ENCODE data around the gene FGF1.

The FGF1 gene

DNA sequence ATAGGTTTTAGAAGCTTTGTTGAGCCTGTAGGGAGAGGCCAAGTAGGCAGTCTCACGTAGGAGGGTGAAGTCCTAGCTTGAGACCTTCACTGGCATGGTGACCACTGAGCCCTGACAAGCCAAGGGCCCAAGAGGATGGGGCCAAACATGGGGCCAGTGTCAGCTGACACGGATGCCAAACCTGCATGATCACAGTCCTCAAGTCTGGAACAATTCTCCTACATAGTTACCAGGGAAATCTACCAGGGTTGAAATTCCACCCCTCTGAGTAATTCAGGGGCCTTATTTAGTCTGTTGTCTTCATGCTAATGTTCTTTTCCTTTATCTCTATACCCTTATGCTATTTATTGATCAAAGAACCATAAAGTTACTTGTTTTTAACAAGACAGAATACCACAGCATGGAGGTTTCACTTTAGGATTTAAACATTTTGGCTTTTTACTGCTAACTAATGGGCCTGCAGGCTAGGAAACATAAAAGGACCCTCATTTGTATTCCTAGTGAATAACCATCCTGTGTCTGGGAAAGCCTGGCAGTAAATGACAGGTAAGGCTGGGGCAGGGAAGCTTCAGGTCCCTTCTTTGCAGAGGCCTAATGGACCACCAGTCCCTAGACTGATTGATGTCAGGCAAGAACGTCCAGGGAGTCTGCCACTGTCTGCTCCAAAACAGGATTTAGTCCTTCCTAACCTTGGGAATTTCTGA is 140.8 kb downstream of the FGF1 start:
- DNase-seq (ENCODE audit: insufficient read length, low spot score) (no peak), FAIRE-seq (no peak)
- TF ChIP-seq, protein P1, sequence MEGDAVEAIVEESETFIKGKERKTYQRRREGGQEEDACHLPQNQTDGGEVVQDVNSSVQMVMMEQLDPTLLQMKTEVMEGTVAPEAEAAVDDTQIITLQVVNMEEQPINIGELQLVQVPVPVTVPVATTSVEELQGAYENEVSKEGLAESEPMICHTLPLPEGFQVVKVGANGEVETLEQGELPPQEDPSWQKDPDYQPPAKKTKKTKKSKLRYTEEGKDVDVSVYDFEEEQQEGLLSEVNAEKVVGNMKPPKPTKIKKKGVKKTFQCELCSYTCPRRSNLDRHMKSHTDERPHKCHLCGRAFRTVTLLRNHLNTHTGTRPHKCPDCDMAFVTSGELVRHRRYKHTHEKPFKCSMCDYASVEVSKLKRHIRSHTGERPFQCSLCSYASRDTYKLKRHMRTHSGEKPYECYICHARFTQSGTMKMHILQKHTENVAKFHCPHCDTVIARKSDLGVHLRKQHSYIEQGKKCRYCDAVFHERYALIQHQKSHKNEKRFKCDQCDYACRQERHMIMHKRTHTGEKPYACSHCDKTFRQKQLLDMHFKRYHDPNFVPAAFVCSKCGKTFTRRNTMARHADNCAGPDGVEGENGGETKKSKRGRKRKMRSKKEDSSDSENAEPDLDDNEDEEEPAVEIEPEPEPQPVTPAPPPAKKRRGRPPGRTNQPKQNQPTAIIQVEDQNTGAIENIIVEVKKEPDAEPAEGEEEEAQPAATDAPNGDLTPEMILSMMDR (IDR thresholded peaks at IDR 0.05; ENCODE audit: insufficient read depth, missing control alignments), result no peak

DNA sequence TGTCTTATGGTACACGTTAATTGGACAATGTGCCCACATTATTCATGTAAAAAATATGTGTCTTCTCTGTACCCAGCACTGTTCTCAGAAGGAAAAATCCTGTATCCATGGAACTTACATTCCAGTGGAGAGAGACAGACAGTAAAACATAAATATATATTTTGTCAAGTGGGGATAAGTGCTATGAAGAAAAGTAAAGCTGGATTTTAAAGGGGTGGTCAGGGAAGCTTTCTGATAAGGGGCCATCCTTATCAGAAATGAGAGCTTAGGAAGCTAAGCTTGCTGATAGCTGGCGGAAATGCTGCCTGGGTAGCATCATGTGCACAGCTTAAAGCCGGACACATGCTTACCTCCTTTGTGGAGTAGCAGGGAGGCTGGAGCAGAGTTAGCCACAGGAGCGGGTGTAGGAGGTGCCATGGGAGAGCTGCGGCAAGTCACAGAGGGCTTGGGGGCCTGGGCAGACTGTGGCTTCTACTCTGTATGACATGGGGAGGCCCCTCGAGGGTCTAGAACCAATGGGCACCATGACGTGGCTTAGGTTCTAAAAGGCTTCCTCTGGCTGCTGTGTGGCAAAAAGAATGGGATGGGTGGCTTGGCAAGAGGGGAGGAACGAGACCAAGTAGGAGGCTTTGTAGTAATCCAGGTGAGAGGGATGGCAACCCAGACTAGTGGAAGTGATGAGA is 141.7 kb downstream of the FGF1 start:
- DNase-seq (ENCODE audit: insufficient read length, low spot score) (no peak), FAIRE-seq (no peak)

DNA sequence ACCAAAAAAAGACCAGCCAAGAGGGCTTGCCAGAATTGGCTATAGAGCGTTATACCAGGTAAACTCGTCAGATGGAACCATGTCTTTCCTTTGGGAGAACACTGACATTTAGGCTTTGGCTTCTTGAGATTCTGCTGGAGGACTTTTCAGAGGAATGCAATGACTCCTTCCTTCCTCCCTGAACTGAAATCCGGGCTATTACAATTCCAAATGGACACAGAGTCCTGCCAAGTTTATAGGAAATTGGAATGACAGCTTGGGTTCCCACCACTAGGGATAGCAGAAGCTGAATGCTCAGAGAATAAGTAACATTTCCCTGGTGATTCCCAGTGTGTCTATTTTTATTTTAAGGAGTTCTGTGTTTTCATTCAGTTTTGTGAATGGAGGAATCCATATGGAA is 143.0 kb downstream of the FGF1 start:
- TF ChIP-seq, protein P1 (IDR thresholded peaks at IDR 0.05; ENCODE audit: insufficient read depth, missing control alignments), result no peak
- no peak for DNase-seq (ENCODE audit: insufficient read length, low spot score)

More for the DNA sequence above, 141.7 kb downstream of the FGF1 start:
- TF ChIP-seq, protein P1 (IDR thresholded peaks at IDR 0.05; ENCODE audit: insufficient read depth, missing control alignments), result no peak

More for the DNA sequence above, 143.0 kb downstream of the FGF1 start:
- no peak for FAIRE-seq

Data from D721Med (cell line).